H9 (cell line): ENCODE measurements around the gene NLGN3. TPM values are rescaled to one million over a fixed set of nuclear protein-coding genes. Genes with fewer than 3 reads are reported as not detected.

ENCODE experiments used
- DNase-seq: peaks from one replicate; pipeline ENCODE4 v3.0.0-alpha.2; 2017
- H2AFZ ChIP-seq: one replicate; pipeline ENCODE4 v1.6.1; 2013; ENCODE audit warnings: mild to moderate bottlenecking, low read length, control low read depth, moderate library complexity
- H2AK5ac ChIP-seq: 2 replicates; pipeline ENCODE4 v1.6.1; 2013; ENCODE audit warnings: low read length, control low read depth, mixed read lengths; ENCODE audit not compliant: insufficient read length
- H2BK120ac ChIP-seq: one replicate; pipeline ENCODE4 v1.6.1; 2013; ENCODE audit warnings: low read depth, mild to moderate bottlenecking, low read length, control low read depth, inconsistent platforms; ENCODE audit not compliant: poor library complexity, severe bottlenecking
- H2BK12ac ChIP-seq: 2 replicates; pipeline ENCODE4 v1.6.1; 2013; ENCODE audit warnings: low read length, control low read depth, mixed read lengths, low read depth; ENCODE audit not compliant: insufficient read length
- H2BK15ac ChIP-seq: 2 replicates; pipeline ENCODE4 v1.6.1; 2013; ENCODE audit warnings: low read depth, low read length, control low read depth
- H2BK20ac ChIP-seq: one replicate; pipeline ENCODE4 v1.6.1; 2013; ENCODE audit warnings: low read depth, mild to moderate bottlenecking, low read length, control low read depth, inconsistent platforms; ENCODE audit not compliant: poor library complexity, severe bottlenecking
- H2BK5ac ChIP-seq: 2 replicates; pipeline ENCODE4 v1.6.1; 2013; ENCODE audit warnings: low read length, control low read depth, mixed read lengths; ENCODE audit not compliant: insufficient read length
- H3K14ac ChIP-seq: 2 replicates; pipeline ENCODE4 v1.6.1; 2013; ENCODE audit warnings: low read length, control low read depth; ENCODE audit not compliant: insufficient read depth
- H3K18ac ChIP-seq: 2 replicates; pipeline ENCODE4 v1.6.1; 2013; ENCODE audit warnings: low read depth, mild to moderate bottlenecking, mixed read lengths, low read length, control low read depth; ENCODE audit not compliant: insufficient read length
- H3K23ac ChIP-seq: 2 replicates; pipeline ENCODE4 v1.6.1; 2013; ENCODE audit warnings: low read length, control low read depth, mixed read lengths, low read depth; ENCODE audit not compliant: insufficient read length
- H3K23me2 ChIP-seq: 2 replicates; pipeline ENCODE4 v1.6.1; 2013; ENCODE audit warnings: low read depth, mild to moderate bottlenecking, mixed read lengths, low read length, control low read depth; ENCODE audit not compliant: insufficient read length, poor library complexity, severe bottlenecking
- H3K27ac ChIP-seq: 2 replicates; pipeline ENCODE4 v1.5.1; 2013; ENCODE audit warnings: low read length, control low read depth, mixed read lengths, low read depth; ENCODE audit not compliant: insufficient read length
- H3K27me3 ChIP-seq: 2 replicates; pipeline ENCODE4 v1.6.1; 2013; ENCODE audit warnings: low read length, control low read depth, inconsistent platforms; ENCODE audit not compliant: insufficient read depth
- H3K4ac ChIP-seq: 2 replicates; pipeline ENCODE4 v1.6.1; 2013; ENCODE audit warnings: low read depth, mild to moderate bottlenecking, control low read depth, inconsistent platforms, low read length, moderate library complexity
- H3K4me1 ChIP-seq: 2 replicates; pipeline ENCODE4 v1.6.1; 2013; ENCODE audit warnings: low read length, control low read depth, inconsistent platforms; ENCODE audit not compliant: insufficient read depth
- H3K4me2 ChIP-seq: 2 replicates; pipeline ENCODE4 v1.6.1; 2013; ENCODE audit warnings: low read length, control low read depth, mixed read lengths; ENCODE audit not compliant: insufficient read length, insufficient read depth
- H3K56ac ChIP-seq: 2 replicates; pipeline ENCODE4 v1.6.1; 2013; ENCODE audit warnings: low read depth, mild to moderate bottlenecking, mixed read lengths, low read length, control low read depth; ENCODE audit not compliant: insufficient read length
- H3K79me1 ChIP-seq: 2 replicates; pipeline ENCODE4 v1.6.1; 2013; ENCODE audit warnings: low read depth, mild to moderate bottlenecking, moderate library complexity, low read length, control low read depth, inconsistent platforms; ENCODE audit not compliant: insufficient read depth, poor library complexity, severe bottlenecking
- H3K79me2 ChIP-seq: 2 replicates; pipeline ENCODE4 v1.6.1; 2013; ENCODE audit warnings: low read length, control low read depth, inconsistent platforms; ENCODE audit not compliant: insufficient read depth
- H3K9ac ChIP-seq: 2 replicates; pipeline ENCODE4 v1.6.1; 2013; ENCODE audit warnings: low read length, control low read depth, mixed read lengths; ENCODE audit not compliant: insufficient read length; ENCODE audit errors: extremely low read depth
- H3K9me3 ChIP-seq: one replicate; pipeline ENCODE4 v1.6.1; 2013; ENCODE audit warnings: low read depth, low read length, inconsistent platforms; ENCODE audit not compliant: control insufficient read depth
- H3T11ph ChIP-seq: one replicate; pipeline ENCODE4 v1.6.1; 2013; ENCODE audit warnings: mild to moderate bottlenecking, low read length, control low read depth, inconsistent platforms
- H4K20me1 ChIP-seq: one replicate; pipeline ENCODE4 v1.6.1; 2013; ENCODE audit not compliant: control insufficient read depth, insufficient read length, insufficient read depth
- H4K5ac ChIP-seq: 2 replicates; pipeline ENCODE4 v1.6.1; 2013; ENCODE audit warnings: low read depth, mild to moderate bottlenecking, mixed read lengths, low read length, control low read depth; ENCODE audit not compliant: insufficient read length
- H4K8ac ChIP-seq: replicated peaks from 2 replicates; pipeline ENCODE4 v1.6.1; 2013; ENCODE audit warnings: low read length, control low read depth, mixed read lengths, low read depth; ENCODE audit not compliant: insufficient read length
- H4K91ac ChIP-seq: 2 replicates; pipeline ENCODE4 v1.6.1; 2013; ENCODE audit warnings: low read depth, mild to moderate bottlenecking, moderate library complexity, mixed read lengths, low read length, control low read depth; ENCODE audit not compliant: insufficient read length
- H3K27ac Mint-ChIP-seq, 3 experiments: 2 replicates in 2 of 3; 3 replicates in 1 of 3; pipeline ENCODE4 v1.8.0; 2020 to 2021; ENCODE audit warnings: mixed read lengths in 3 of 3, mild to moderate bottlenecking in 1 of 3, moderate library complexity in 1 of 3
- H3K27me3 Mint-ChIP-seq: 2 replicates; pipeline ENCODE4 v1.8.0; 2021; ENCODE audit warnings: low read depth, mild to moderate bottlenecking, moderate library complexity, mixed read lengths
- H3K36me3 Mint-ChIP-seq, 3 experiments: 2 replicates in 2 of 3; 3 replicates in 1 of 3; pipeline ENCODE4 v1.8.0; 2020 to 2021; ENCODE audit warnings: low read depth in 3 of 3, mixed read lengths in 3 of 3; ENCODE audit not compliant: insufficient read depth in 1 of 3
- H3K4me1 Mint-ChIP-seq, 2 experiments: 2 replicates each; pipeline ENCODE4 v1.8.0; 2020; ENCODE audit warnings: mixed read lengths in 2 of 2
- H3K4me3 Mint-ChIP-seq, 2 experiments: 2 replicates in 1 of 2; 3 replicates in 1 of 2; pipeline ENCODE4 v1.8.0; 2020 to 2021; ENCODE audit warnings: mild to moderate bottlenecking in 2 of 2, mixed read lengths in 2 of 2, moderate library complexity in 1 of 2
- H3K9me3 Mint-ChIP-seq, 2 experiments: 2 replicates in 1 of 2; 3 replicates in 1 of 2; pipeline ENCODE4 v1.8.0; 2020; ENCODE audit warnings: mild to moderate bottlenecking in 2 of 2, mixed read lengths in 2 of 2, moderate library complexity in 1 of 2
- CTCF ChIP-seq: fragments of 200-600 bp; sonication (generic); conservative IDR thresholded peaks from 3 replicates; pipeline ENCODE4 v1.8.0; 2021; ENCODE audit warnings: antibody characterized with exemption, mild to moderate bottlenecking
- WGBS: extraction: QIAGEN DNeasy Blood & Tissue Kit; methylation state at CpG from one replicate; pipeline ENCODE4 v1.1.7; 2013; ENCODE audit warnings: missing lambda C conversion rate, low lambda C conversion rate, mixed read lengths; ENCODE audit not compliant: insufficient read length; ENCODE audit errors: extremely low coverage; 5-methylcytosine and 5-hydroxymethylcytosine counted together
- total RNA-seq: library from RNA; stranded (reverse); gene quantifications from 2 replicates; pipeline ENCODE4 v1.2.1, GENCODE V29; 2021

Gene NLGN3
- total RNA-seq, 1 experiment from 2014 or later: 3.6 TPM

GRCh38 chrX:71216485-71216884 lies 71.8 kb downstream of the NLGN3 start:
- H3K27me3 Mint-ChIP-seq: peaks cover 4% of the 10 kb centered on the region
- H3K9ac ChIP-seq: no peak overlapping the region
- no peak overlapping the region for H3T11ph ChIP-seq
- peaks cover 62 to 68% of the 10 kb centered on the region in 2 experiments for H3K9me3 Mint-ChIP-seq
- H4K8ac ChIP-seq: no peak overlapping the region
- H2AK5ac ChIP-seq: no peak overlapping the region
- no peaks in the 10 kb centered on the region for H3K79me1 ChIP-seq
- H2BK20ac ChIP-seq: no peak overlapping the region
- no peak overlapping the region for H2AFZ ChIP-seq
- no peak overlapping the region for H4K5ac ChIP-seq
- H2BK12ac ChIP-seq: no peak overlapping the region
- H3K18ac ChIP-seq: peak overlapping the region; percentile 17
- no peak for TF ChIP-seq CTCF
- no peak overlapping the region for H2BK5ac ChIP-seq
- no peak overlapping the region for H3K27ac ChIP-seq
- H3K36me3 Mint-ChIP-seq: peaks cover 0 to 2% (median 2%) of the 10 kb centered on the region in 3 experiments; a peak in 4 of 7 replicates
- H2BK15ac ChIP-seq: no peak overlapping the region
- H3K79me2 ChIP-seq: no peaks in the 10 kb centered on the region
- H3K56ac ChIP-seq: no peak overlapping the region
- H3K4me1 Mint-ChIP-seq: peaks cover 9 to 29% of the 10 kb centered on the region in 2 experiments
- H3K4me3 Mint-ChIP-seq: no peak overlapping the region; a peak in 1 of 5 replicates
- no peak overlapping the region for H3K23ac ChIP-seq
- H3K9me3 ChIP-seq: peaks cover 17% of the 10 kb centered on the region
- no peaks in the 10 kb centered on the region for H3K27me3 ChIP-seq
- H3K4me2 ChIP-seq: no peak overlapping the region
- H3K4ac ChIP-seq: no peak overlapping the region
- H3K27ac Mint-ChIP-seq: peak overlapping the region in 2 of 3 experiments; percentile 53 to 86; a peak in 2 of 7 replicates
- no peak overlapping the region for H4K91ac ChIP-seq
- DNase-seq: no peak
- H2BK120ac ChIP-seq: no peak overlapping the region
- no peaks in the 10 kb centered on the region for H3K4me1 ChIP-seq
- no peak overlapping the region for H3K14ac ChIP-seq
- no peaks in the 10 kb centered on the region for H4K20me1 ChIP-seq
- WGBS: no CpG with 5 or more reads among the region's 6 CpGs
- no peaks in the 10 kb centered on the region for H3K23me2 ChIP-seq
